ENCODE results near the gene OPA1.

GRCh38 chr3:193595939-193596487 lies 3.0 kb downstream of the OPA1 start:
- TF ChIP-seq, protein P1, sequence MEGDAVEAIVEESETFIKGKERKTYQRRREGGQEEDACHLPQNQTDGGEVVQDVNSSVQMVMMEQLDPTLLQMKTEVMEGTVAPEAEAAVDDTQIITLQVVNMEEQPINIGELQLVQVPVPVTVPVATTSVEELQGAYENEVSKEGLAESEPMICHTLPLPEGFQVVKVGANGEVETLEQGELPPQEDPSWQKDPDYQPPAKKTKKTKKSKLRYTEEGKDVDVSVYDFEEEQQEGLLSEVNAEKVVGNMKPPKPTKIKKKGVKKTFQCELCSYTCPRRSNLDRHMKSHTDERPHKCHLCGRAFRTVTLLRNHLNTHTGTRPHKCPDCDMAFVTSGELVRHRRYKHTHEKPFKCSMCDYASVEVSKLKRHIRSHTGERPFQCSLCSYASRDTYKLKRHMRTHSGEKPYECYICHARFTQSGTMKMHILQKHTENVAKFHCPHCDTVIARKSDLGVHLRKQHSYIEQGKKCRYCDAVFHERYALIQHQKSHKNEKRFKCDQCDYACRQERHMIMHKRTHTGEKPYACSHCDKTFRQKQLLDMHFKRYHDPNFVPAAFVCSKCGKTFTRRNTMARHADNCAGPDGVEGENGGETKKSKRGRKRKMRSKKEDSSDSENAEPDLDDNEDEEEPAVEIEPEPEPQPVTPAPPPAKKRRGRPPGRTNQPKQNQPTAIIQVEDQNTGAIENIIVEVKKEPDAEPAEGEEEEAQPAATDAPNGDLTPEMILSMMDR (IDR thresholded peaks at IDR 0.05): no peak
- no peak for TF ChIP-seq POLR2A (IDR thresholded peaks at IDR 0.05)

Data from thyroid gland (tissue), 4 donors.